K562 (cell line): ENCODE measurements around the gene SMIM45.

Experiments used
- AFF4 ChIP-seq: sonication (generic); formaldehyde crosslinking; IDR thresholded peaks from 2 replicates; pipeline ENCODE4 v1.8.0; 2023; ENCODE audit warnings: mild to moderate bottlenecking, missing genetic modification reagents
- CC2D1A ChIP-seq: fragments of 450-650 bp; IDR thresholded peaks from 2 replicates; pipeline ENCODE4 v1.6.1; 2017; ENCODE audit warnings: mild to moderate bottlenecking
- FOSL1 ChIP-seq: fragments of 200-800 bp; sonication (Bioruptor generic); conservative IDR thresholded peaks from 2 replicates; pipeline ENCODE4 v1.6.1; 2016; ENCODE audit warnings: missing genetic modification characterization, missing compliant biosample characterization
- HMG20A ChIP-seq: fragments of 450-650 bp; formaldehyde crosslinking; conservative IDR thresholded peaks from 2 replicates; pipeline ENCODE4 v1.4.0; 2020; ENCODE audit warnings: mild to moderate bottlenecking, mixed read lengths
- NELFE ChIP-seq: IDR thresholded peaks from 2 replicates; pipeline ENCODE4 v1.6.1; 2011; ENCODE audit warnings: mild to moderate bottlenecking; ENCODE audit not compliant: insufficient read depth, insufficient read length
- RB1 ChIP-seq: fragments of 450-650 bp; IDR thresholded peaks from 2 replicates; pipeline ENCODE4 v1.6.1; 2017; ENCODE audit warnings: low read depth, mild to moderate bottlenecking
- RFX7 ChIP-seq: fragments of 250-450 bp; sonication (Bioruptor Pico); IDR thresholded peaks from 2 replicates; pipeline ENCODE4 v1.5.1; 2021; ENCODE audit warnings: mild to moderate bottlenecking
- SIX5 ChIP-seq, 2 experiments: IDR thresholded peaks; 2 replicates each; pipeline ENCODE4 v1.6.1; 2011; ENCODE audit warnings: low read length in 2 of 2, borderline replicate concordance in 1 of 2, low read depth in 1 of 2, mild to moderate bottlenecking in 1 of 2, moderate library complexity in 1 of 2; ENCODE audit not compliant: insufficient read depth in 1 of 2
- SMAD4 ChIP-seq: fragments of 250-450 bp; sonication (Bioruptor Pico); conservative IDR thresholded peaks from 2 replicates; pipeline ENCODE4 v1.8.0; 2021; ENCODE audit warnings: inconsistent platforms, mild to moderate bottlenecking, moderate library complexity
- SMC3 ChIP-seq: conservative IDR thresholded peaks from 2 replicates; pipeline ENCODE4 v1.6.1; 2011; ENCODE audit warnings: low read depth, low read length, improper control_type of control experiment; ENCODE audit not compliant: insufficient read depth
- SRSF9 ChIP-seq: fragments of 200-400 bp; formaldehyde crosslinking; IDR thresholded peaks from 2 replicates; pipeline ENCODE4 v1.6.1; 2017; ENCODE audit warnings: low read depth, low read length, borderline replicate concordance
- STAG1 ChIP-seq: sonication (generic); formaldehyde crosslinking; IDR thresholded peaks from 2 replicates; pipeline ENCODE4 v1.5.0; 2020; ENCODE audit warnings: missing genetic modification reagents, borderline replicate concordance
- ZNF134 ChIP-seq: fragments of 250-450 bp; sonication (Bioruptor Pico); conservative IDR thresholded peaks from 2 replicates; pipeline ENCODE4 v1.4.0; 2020
- TF ChIP-seq, protein P1 (sequence below): fragments of 250-450 bp; sonication (Bioruptor Pico); IDR thresholded peaks from 2 replicates; pipeline ENCODE4 v1.4.0; 2020; ENCODE audit warnings: mild to moderate bottlenecking
- TF ChIP-seq, protein P2 (sequence below), 3 experiments: IDR thresholded peaks in 2 of 3; conservative IDR thresholded peaks in 1 of 3; 2 replicates each; pipeline ENCODE4 v1.5.1; 2011 to 2012; ENCODE audit warnings: low read length in 3 of 3, mild to moderate bottlenecking in 3 of 3, control low read depth in 2 of 3, improper control_type of control experiment in 1 of 3, inconsistent platforms in 1 of 3, low read depth in 1 of 3, mixed read lengths in 1 of 3, moderate library complexity in 1 of 3; ENCODE audit not compliant: insufficient read depth in 2 of 3
- TF ChIP-seq, protein P3 (sequence below): fragments of 450-650 bp; formaldehyde crosslinking; IDR thresholded peaks from 2 replicates; pipeline ENCODE4 v1.4.0; 2020; ENCODE audit warnings: mild to moderate bottlenecking, moderate library complexity

Gene SMIM45

DNA sequence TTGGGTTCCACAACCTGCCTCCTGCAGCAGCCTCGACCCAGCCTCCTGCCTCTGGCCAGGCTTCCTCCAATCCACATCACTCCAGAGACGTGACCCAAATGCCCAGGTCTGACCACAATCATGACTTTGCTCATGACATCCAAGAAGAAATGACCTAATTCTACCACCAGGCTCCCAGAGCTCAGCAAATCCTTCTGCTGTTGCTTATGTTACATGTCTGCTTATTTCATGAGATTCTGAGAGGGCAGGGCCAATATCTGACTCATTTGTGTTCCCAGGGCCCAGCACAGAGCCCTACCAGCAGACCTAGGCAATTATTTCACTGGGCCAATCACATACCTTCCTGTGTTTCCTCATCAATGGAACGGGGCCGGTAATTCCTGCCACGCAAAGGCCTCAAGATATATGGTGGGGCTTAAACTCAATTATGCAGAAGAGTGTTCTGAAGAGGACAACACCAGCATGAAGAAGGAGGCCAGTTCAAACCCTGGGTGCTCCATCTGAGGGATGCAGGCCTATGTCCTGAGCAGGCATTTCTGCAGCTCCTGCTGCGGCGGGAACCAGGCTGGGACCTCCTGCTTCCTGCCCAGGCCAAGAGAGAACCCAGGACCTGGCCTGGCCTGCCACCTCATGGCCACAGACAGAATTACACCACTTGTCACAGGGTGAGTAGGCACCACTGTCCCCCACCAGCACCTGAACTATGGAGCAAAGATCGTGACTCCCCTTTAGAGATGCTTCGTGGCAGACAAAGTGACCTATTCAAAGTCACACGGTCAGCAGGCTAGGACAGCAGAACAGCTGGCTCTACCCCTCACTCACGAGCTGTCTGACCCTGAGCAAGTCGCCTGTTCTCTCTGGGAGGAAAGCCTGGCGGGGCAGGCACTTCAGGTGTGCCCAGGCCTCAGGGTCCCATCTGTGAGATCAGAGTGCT is 10.9 kb upstream of the SMIM45 start (continued):
- TF ChIP-seq SRSF9 (no peak), CC2D1A (peak; percentile 32; the same call in 1 of the 2 replicates), STAG1 (peak; percentile 89; the same call in 1 of the 2 replicates), NELFE (no peak), HMG20A (no peak), SIX5 (IDR thresholded peaks at IDR 0.05; ENCODE audit: borderline replicate concordance in 1 of 2, insufficient read depth in 1 of 2, low read depth in 1 of 2, low read length in 2 of 2) (no peak), SMC3 (peak; percentile 61), RB1 (0 out of 2 replicates have a peak, but pooled peaks have one; percentile 39), ZNF134 (0 out of 2 replicates have a peak, but pooled peaks have one; percentile 40), SMAD4 (CRISPR knock-in tag) (no peak), AFF4 (no peak), RFX7 (CRISPR knock-in tag) (no peak), FOSL1 (no peak)
- TF ChIP-seq, protein P1, sequence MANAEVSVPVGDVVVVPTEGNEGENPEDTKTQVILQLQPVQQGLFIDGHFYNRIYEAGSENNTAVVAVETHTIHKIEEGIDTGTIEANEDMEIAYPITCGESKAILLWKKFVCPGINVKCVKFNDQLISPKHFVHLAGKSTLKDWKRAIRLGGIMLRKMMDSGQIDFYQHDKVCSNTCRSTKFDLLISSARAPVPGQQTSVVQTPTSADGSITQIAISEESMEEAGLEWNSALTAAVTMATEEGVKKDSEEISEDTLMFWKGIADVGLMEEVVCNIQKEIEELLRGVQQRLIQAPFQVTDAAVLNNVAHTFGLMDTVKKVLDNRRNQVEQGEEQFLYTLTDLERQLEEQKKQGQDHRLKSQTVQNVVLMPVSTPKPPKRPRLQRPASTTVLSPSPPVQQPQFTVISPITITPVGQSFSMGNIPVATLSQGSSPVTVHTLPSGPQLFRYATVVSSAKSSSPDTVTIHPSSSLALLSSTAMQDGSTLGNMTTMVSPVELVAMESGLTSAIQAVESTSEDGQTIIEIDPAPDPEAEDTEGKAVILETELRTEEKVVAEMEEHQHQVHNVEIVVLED, result no peak
- TF ChIP-seq, protein P2, sequence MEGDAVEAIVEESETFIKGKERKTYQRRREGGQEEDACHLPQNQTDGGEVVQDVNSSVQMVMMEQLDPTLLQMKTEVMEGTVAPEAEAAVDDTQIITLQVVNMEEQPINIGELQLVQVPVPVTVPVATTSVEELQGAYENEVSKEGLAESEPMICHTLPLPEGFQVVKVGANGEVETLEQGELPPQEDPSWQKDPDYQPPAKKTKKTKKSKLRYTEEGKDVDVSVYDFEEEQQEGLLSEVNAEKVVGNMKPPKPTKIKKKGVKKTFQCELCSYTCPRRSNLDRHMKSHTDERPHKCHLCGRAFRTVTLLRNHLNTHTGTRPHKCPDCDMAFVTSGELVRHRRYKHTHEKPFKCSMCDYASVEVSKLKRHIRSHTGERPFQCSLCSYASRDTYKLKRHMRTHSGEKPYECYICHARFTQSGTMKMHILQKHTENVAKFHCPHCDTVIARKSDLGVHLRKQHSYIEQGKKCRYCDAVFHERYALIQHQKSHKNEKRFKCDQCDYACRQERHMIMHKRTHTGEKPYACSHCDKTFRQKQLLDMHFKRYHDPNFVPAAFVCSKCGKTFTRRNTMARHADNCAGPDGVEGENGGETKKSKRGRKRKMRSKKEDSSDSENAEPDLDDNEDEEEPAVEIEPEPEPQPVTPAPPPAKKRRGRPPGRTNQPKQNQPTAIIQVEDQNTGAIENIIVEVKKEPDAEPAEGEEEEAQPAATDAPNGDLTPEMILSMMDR (IDR thresholded peaks at IDR 0.05 in 2 of 3, conservative IDR thresholded peaks at IDR 0.05 in 1 of 3; ENCODE audit: insufficient read depth in 2 of 3, low read depth in 1 of 3, low read length in 3 of 3), result peak; percentile 77 to 83 (median 79)
- TF ChIP-seq, protein P3, sequence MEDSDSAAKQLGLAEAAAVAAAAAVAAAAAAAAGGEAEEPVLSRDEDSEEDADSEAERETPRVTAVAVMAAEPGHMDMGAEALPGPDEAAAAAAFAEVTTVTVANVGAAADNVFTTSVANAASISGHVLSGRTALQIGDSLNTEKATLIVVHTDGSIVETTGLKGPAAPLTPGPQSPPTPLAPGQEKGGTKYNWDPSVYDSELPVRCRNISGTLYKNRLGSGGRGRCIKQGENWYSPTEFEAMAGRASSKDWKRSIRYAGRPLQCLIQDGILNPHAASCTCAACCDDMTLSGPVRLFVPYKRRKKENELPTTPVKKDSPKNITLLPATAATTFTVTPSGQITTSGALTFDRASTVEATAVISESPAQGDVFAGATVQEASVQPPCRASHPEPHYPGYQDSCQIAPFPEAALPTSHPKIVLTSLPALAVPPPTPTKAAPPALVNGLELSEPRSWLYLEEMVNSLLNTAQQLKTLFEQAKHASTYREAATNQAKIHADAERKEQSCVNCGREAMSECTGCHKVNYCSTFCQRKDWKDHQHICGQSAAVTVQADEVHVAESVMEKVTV (CRISPR knock-in tag), result peak; percentile 45
